ENCODE results near the gene PDE4B. TPM values are rescaled to one million over a fixed set of nuclear protein-coding genes. Genes with fewer than 3 reads are reported as not detected.

Gene PDE4B
- total and polyA plus RNA-seq, 2 of the 13 experiments (the other 11 are each of a cell fraction or from before 2014, with no cell fraction given): not detected

- CTCF ChIA-PET (ENCODE audit: low intra/inter-chr PET ratio, low total read pairs): no interaction called here
- POLR2A ChIA-PET: no interaction called here
- intact Hi-C loops (cut with micrococcal nuclease; ENCODE audit: unreplicated experiment): no loop called here
Observed at GRCh38 chr1:66088787-66089186, 296.1 kb downstream of the PDE4B start.

More at GRCh38 chr1:66088787-66089186, 296.1 kb downstream of the PDE4B start:
- in situ Hi-C loops (cut with HindIII; ENCODE audit: extremely low pct_ligation_motif_present, low pct_unique_long_range_greater_than_20kb): no loop called here
- Histone ChIP-seq H3K9me3 (ENCODE audit: low read length) (0 out of 2 replicates have a peak, but pooled peaks cover 9% of the 10 kb centered on the region), H3K27me3 (ENCODE audit: control insufficient read depth in 1 of 2, insufficient read depth in 2 of 2, low read length in 2 of 2) (no peaks in the 10 kb centered on the region), H3K4me3 (replicated peaks in 1 of 3; ENCODE audit: insufficient read depth in 1 of 3, low read depth in 2 of 3, low read length in 3 of 3) (no peak overlapping the region), H4K20me1 (ENCODE audit: insufficient read depth, low read length) (no peaks in the 10 kb centered on the region), H3K36me3 (replicated peaks in 1 of 2; ENCODE audit: control insufficient read depth in 1 of 2, insufficient read depth in 2 of 2, low read length in 2 of 2) (no peaks in the 10 kb centered on the region), H3K4me1 (ENCODE audit: insufficient read depth, low read length) (no peaks in the 10 kb centered on the region), H3K4me2 (ENCODE audit: low read depth, low read length) (no peak overlapping the region), H3K9ac (ENCODE audit: insufficient read depth, low read depth, low read length) (no peak overlapping the region), H3K27ac (ENCODE audit: extremely low read length, insufficient read depth, low read length) (no peak overlapping the region), H2AFZ (ENCODE audit: low read length) (no peak overlapping the region), H3K79me2 (ENCODE audit: insufficient read depth, low read length) (no peaks in the 10 kb centered on the region)
- FAIRE-seq (no peak), ATAC-seq (no peak), DNase-seq (ENCODE audit: low spot score) (no peak)
- WGBS (ENCODE audit: low lambda C conversion rate): 0% methylated on average over 3 of the region's 3 CpGs
- TF ChIP-seq ZNF549 (CRISPR knock-in tag; IDR thresholded peaks at IDR 0.05): no peak
- TF ChIP-seq, protein P1, sequence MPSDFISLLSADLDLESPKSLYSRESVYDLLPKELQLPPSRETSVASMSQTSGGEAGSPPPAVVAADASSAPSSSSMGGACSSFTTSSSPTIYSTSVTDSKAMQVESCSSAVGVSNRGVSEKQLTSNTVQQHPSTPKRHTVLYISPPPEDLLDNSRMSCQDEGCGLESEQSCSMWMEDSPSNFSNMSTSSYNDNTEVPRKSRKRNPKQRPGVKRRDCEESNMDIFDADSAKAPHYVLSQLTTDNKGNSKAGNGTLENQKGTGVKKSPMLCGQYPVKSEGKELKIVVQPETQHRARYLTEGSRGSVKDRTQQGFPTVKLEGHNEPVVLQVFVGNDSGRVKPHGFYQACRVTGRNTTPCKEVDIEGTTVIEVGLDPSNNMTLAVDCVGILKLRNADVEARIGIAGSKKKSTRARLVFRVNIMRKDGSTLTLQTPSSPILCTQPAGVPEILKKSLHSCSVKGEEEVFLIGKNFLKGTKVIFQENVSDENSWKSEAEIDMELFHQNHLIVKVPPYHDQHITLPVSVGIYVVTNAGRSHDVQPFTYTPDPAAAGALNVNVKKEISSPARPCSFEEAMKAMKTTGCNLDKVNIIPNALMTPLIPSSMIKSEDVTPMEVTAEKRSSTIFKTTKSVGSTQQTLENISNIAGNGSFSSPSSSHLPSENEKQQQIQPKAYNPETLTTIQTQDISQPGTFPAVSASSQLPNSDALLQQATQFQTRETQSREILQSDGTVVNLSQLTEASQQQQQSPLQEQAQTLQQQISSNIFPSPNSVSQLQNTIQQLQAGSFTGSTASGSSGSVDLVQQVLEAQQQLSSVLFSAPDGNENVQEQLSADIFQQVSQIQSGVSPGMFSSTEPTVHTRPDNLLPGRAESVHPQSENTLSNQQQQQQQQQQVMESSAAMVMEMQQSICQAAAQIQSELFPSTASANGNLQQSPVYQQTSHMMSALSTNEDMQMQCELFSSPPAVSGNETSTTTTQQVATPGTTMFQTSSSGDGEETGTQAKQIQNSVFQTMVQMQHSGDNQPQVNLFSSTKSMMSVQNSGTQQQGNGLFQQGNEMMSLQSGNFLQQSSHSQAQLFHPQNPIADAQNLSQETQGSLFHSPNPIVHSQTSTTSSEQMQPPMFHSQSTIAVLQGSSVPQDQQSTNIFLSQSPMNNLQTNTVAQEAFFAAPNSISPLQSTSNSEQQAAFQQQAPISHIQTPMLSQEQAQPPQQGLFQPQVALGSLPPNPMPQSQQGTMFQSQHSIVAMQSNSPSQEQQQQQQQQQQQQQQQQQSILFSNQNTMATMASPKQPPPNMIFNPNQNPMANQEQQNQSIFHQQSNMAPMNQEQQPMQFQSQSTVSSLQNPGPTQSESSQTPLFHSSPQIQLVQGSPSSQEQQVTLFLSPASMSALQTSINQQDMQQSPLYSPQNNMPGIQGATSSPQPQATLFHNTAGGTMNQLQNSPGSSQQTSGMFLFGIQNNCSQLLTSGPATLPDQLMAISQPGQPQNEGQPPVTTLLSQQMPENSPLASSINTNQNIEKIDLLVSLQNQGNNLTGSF (CRISPR knock-in tag; IDR thresholded peaks at IDR 0.05): no peak
- no peak for TF ChIP-seq GABPB1 (CRISPR knock-in tag; IDR thresholded peaks at IDR 0.05)
- no peak for TF ChIP-seq ETV6 (CRISPR knock-in tag; conservative IDR thresholded peaks at IDR 0.05)
- no peak for TF ChIP-seq EP300 (IDR thresholded peaks at IDR 0.05; ENCODE audit: low read depth in 2 of 2, low read length in 2 of 2)
- no peak for TF ChIP-seq EP300 (CRISPR knock-in tag; IDR thresholded peaks at IDR 0.05; ENCODE audit: borderline replicate concordance)
- TF ChIP-seq SUZ12 (IDR thresholded peaks at IDR 0.05; ENCODE audit: low read depth, low read length): no peak
- TF ChIP-seq ZNF282 (IDR thresholded peaks at IDR 0.05; ENCODE audit: partially characterized antibody): no peak
- TF ChIP-seq, protein P2, sequence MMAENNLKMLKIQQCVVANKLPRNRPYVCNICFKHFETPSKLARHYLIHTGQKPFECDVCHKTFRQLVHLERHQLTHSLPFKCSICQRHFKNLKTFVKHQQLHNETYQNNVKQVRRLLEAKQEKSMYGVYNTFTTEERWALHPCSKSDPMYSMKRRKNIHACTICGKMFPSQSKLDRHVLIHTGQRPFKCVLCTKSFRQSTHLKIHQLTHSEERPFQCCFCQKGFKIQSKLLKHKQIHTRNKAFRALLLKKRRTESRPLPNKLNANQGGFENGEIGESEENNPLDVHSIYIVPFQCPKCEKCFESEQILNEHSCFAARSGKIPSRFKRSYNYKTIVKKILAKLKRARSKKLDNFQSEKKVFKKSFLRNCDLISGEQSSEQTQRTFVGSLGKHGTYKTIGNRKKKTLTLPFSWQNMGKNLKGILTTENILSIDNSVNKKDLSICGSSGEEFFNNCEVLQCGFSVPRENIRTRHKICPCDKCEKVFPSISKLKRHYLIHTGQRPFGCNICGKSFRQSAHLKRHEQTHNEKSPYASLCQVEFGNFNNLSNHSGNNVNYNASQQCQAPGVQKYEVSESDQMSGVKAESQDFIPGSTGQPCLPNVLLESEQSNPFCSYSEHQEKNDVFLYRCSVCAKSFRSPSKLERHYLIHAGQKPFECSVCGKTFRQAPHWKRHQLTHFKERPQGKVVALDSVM (CRISPR knock-in tag; IDR thresholded peaks at IDR 0.05): no peak
- TF ChIP-seq ISL2 (CRISPR knock-in tag; IDR thresholded peaks at IDR 0.05): no peak
- BruUV-seq (replicated peaks): no TSS peak

All from HepG2 (cell line).